Loucy (cell line): Measurements from ENCODE around the gene PLA2G4D.

Source experiments
- H2AFZ ChIP-seq: fragments of 200-600 bp; sonication (generic); 2 replicates; pipeline ENCODE4 v1.6.0; 2016; ENCODE audit warnings: antibody characterized with exemption, mild to moderate bottlenecking, low read length, moderate library complexity
- H3F3A ChIP-seq: fragments of 200-600 bp; 2 replicates; pipeline ENCODE4 v1.6.0; 2016; ENCODE audit warnings: antibody characterized with exemption, low read depth, mild to moderate bottlenecking
- H3K27me3 ChIP-seq: fragments of 200-600 bp; sonication (generic); 2 replicates; pipeline ENCODE4 v1.6.1; 2014; ENCODE audit warnings: low read length, mild to moderate bottlenecking; ENCODE audit not compliant: insufficient read depth, poor library complexity, severe bottlenecking
- H3K36me3 ChIP-seq: fragments of 200-600 bp; sonication (generic); 2 replicates; pipeline ENCODE4 v1.6.1; 2016; ENCODE audit warnings: low read length; ENCODE audit not compliant: insufficient read depth
- H3K4me1 ChIP-seq: fragments of 200-600 bp; sonication (generic); 2 replicates; pipeline ENCODE4 v1.5.1; 2014; ENCODE audit warnings: low read length, mild to moderate bottlenecking; ENCODE audit not compliant: insufficient read depth, poor library complexity, severe bottlenecking
- H3K4me2 ChIP-seq: fragments of 200-600 bp; sonication (generic); 2 replicates; pipeline ENCODE4 v1.6.0; 2014; ENCODE audit warnings: antibody characterized with exemption, low read length, low read depth, mild to moderate bottlenecking; ENCODE audit not compliant: poor library complexity, severe bottlenecking
- H3K4me3 ChIP-seq: fragments of 200-600 bp; sonication (generic); 2 replicates; pipeline ENCODE4 v1.5.1; 2014; ENCODE audit warnings: low read length, mild to moderate bottlenecking, mixed read lengths; ENCODE audit not compliant: poor library complexity, severe bottlenecking
- H3K79me2 ChIP-seq: fragments of 200-600 bp; sonication (generic); 2 replicates; pipeline ENCODE4 v1.6.1; 2014; ENCODE audit warnings: low read length; ENCODE audit not compliant: insufficient read depth
- H3K9ac ChIP-seq: fragments of 200-600 bp; sonication (generic); 2 replicates; pipeline ENCODE4 v1.6.0; 2014; ENCODE audit warnings: mild to moderate bottlenecking, low read depth, low read length, moderate library complexity; ENCODE audit not compliant: poor library complexity, severe bottlenecking
- H3K9me2 ChIP-seq: fragments of 200-600 bp; sonication (generic); replicated peaks from 2 replicates; pipeline ENCODE4 v1.6.1; 2016; ENCODE audit warnings: low read depth, low read length, mixed read lengths
- H3K9me3 ChIP-seq: fragments of 200-600 bp; sonication (generic); 2 replicates; pipeline ENCODE4 v1.6.1; 2014; ENCODE audit warnings: mild to moderate bottlenecking, antibody characterized with exemption, low read length, low read depth; ENCODE audit not compliant: insufficient read depth
- H4K20me1 ChIP-seq: fragments of 200-600 bp; sonication (generic); 2 replicates; pipeline ENCODE4 v1.6.0; 2014; ENCODE audit warnings: antibody characterized with exemption, low read length, mild to moderate bottlenecking; ENCODE audit not compliant: insufficient read depth, poor library complexity, severe bottlenecking
- EZH2phosphoT487 ChIP-seq: fragments of 200-600 bp; IDR thresholded peaks from 2 replicates; pipeline ENCODE4 v1.6.1; 2018; ENCODE audit warnings: antibody characterized with exemption, mild to moderate bottlenecking, moderate library complexity, borderline replicate concordance
- TF ChIP-seq, protein P1 (sequence below): fragments of 200-600 bp; sonication (generic); conservative IDR thresholded peaks from 2 replicates; pipeline ENCODE4 v1.5.1; 2014; ENCODE audit warnings: mild to moderate bottlenecking, antibody characterized with exemption, low read length

PLA2G4D gene

GRCh38 chr15:42131006-42131405 lies 36.6 kb upstream of the PLA2G4D start:
- H3F3A ChIP-seq: no peaks in the 10 kb centered on the region
- no peak overlapping the region for H3K9ac ChIP-seq
- no peak overlapping the region for H3K4me2 ChIP-seq
- H3K9me2 ChIP-seq: no peaks in the 10 kb centered on the region
- H3K79me2 ChIP-seq: no peaks in the 10 kb centered on the region
- no peak overlapping the region for H3K4me3 ChIP-seq
- H4K20me1 ChIP-seq: no peaks in the 10 kb centered on the region
- H2AFZ ChIP-seq: no peak overlapping the region
- no peaks in the 10 kb centered on the region for H3K36me3 ChIP-seq
- no peaks in the 10 kb centered on the region for H3K4me1 ChIP-seq
- no peak for TF ChIP-seq EZH2phosphoT487
- TF ChIP-seq, protein P1, sequence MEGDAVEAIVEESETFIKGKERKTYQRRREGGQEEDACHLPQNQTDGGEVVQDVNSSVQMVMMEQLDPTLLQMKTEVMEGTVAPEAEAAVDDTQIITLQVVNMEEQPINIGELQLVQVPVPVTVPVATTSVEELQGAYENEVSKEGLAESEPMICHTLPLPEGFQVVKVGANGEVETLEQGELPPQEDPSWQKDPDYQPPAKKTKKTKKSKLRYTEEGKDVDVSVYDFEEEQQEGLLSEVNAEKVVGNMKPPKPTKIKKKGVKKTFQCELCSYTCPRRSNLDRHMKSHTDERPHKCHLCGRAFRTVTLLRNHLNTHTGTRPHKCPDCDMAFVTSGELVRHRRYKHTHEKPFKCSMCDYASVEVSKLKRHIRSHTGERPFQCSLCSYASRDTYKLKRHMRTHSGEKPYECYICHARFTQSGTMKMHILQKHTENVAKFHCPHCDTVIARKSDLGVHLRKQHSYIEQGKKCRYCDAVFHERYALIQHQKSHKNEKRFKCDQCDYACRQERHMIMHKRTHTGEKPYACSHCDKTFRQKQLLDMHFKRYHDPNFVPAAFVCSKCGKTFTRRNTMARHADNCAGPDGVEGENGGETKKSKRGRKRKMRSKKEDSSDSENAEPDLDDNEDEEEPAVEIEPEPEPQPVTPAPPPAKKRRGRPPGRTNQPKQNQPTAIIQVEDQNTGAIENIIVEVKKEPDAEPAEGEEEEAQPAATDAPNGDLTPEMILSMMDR: no peak
- H3K27me3 ChIP-seq: no peaks in the 10 kb centered on the region
- no peaks in the 10 kb centered on the region for H3K9me3 ChIP-seq

DNA sequence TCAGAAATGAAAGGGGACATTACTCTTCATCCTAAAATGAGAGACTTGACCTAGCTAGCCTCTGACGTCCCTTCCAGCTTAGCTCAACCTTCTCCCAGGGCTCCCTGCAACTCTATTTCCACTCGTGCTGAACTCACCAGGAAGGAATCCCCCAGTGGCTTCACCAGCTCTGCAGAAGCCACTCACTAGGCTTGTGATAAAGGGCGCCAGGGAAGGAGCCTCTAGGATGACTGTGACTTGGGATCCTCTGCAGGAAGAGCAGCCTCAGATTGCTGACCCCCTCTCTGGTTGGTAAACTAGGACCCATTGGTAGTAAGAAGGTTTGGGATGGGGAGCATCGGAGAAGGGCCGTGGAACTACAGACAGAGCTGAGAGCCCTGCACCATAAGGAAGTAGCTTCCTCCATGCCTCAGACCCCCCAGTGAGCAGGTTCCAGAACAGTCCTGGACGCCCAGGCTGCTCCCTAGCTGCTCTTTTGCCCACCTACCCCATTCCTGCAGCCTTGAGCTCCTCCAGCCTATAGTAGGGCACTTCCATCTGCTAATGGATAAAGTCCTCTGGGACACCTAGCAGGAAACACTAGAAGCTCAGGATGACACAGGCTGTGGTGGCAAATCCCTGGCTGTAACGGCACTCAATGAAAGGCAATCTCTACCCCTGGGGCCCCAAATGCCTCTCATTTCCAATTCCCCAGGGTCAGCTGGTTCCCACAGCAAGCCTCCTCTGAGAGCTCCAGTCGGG lies 36.1 kb upstream of the PLA2G4D start:
- H3K4me2 ChIP-seq: no peak overlapping the region
- no peaks in the 10 kb centered on the region for H3K9me3 ChIP-seq
- peak overlapping the region; percentile 30; the same call in 1 of the 2 replicates for H2AFZ ChIP-seq
- H3K9me2 ChIP-seq: no peaks in the 10 kb centered on the region
- H3F3A ChIP-seq: no peaks in the 10 kb centered on the region
- H3K79me2 ChIP-seq: no peaks in the 10 kb centered on the region
- no peak overlapping the region for H3K4me3 ChIP-seq
- TF ChIP-seq EZH2phosphoT487: no peak
- TF ChIP-seq, protein P1: no peak
- no peaks in the 10 kb centered on the region for H4K20me1 ChIP-seq
- H3K4me1 ChIP-seq: no peaks in the 10 kb centered on the region
- H3K27me3 ChIP-seq: no peaks in the 10 kb centered on the region
- no peaks in the 10 kb centered on the region for H3K36me3 ChIP-seq
- H3K9ac ChIP-seq: no peak overlapping the region

DNA sequence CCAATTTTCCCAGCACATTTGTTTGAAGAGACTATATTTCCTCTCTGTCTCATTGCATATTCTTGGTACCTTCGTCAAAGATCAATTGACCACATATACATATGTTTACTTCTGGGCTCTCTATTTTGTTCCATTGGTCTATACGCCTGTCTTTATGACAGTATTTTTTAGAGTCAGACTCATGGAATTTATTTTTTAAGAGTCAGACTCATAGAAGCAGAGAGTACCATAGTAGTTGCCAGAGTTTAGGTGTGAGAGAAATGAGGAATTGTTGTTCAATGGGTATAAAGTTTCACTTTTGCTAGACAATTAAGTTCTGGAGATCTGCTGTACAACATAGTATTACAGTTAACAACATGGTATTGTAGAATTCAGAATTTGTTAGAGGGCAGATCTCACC lies 35.0 kb upstream of the PLA2G4D start:
- H3F3A ChIP-seq: no peaks in the 10 kb centered on the region
- H3K36me3 ChIP-seq: no peaks in the 10 kb centered on the region
- no peak overlapping the region for H3K4me2 ChIP-seq
- no peak overlapping the region for H2AFZ ChIP-seq
- no peaks in the 10 kb centered on the region for H4K20me1 ChIP-seq
- H3K79me2 ChIP-seq: no peaks in the 10 kb centered on the region
- no peak overlapping the region for H3K9ac ChIP-seq
- no peaks in the 10 kb centered on the region for H3K4me1 ChIP-seq
- H3K27me3 ChIP-seq: no peaks in the 10 kb centered on the region
- H3K9me2 ChIP-seq: no peaks in the 10 kb centered on the region
- H3K4me3 ChIP-seq: no peak overlapping the region
- TF ChIP-seq EZH2phosphoT487: no peak
- TF ChIP-seq, protein P1: no peak
- H3K9me3 ChIP-seq: no peaks in the 10 kb centered on the region
